Thymus (tissue), 11 donors: Measurements from ENCODE around the gene USP43. TPM values are rescaled to one million over a fixed set of nuclear protein-coding genes. Genes with fewer than 3 reads are reported as not detected.

Experiments used
- DNase-seq, 9 donors: peaks; one replicate each; pipeline ENCODE4 v3.0.0-alpha.2; 2013; ENCODE audit warnings: low spot score in 9 of 9, low read depth in 6 of 9, missing footprints in 1 of 9
- H3K27ac ChIP-seq, 2 donors: one replicate each; pipeline ENCODE4 v1.5.1; 2013; ENCODE audit warnings: control low read depth in 1 of 2, low read depth in 1 of 2, low read length in 1 of 2, mild to moderate bottlenecking in 1 of 2, moderate library complexity in 1 of 2
- H3K27me3 ChIP-seq, 2 donors: one replicate each; pipeline ENCODE4 v1.5.1; 2013; ENCODE audit warnings: low read length in 1 of 2; ENCODE audit not compliant: control insufficient read depth in 2 of 2, insufficient read depth in 1 of 2
- H3K36me3 ChIP-seq, 2 donors: one replicate each; pipeline ENCODE4 v1.5.1; 2013; ENCODE audit warnings: low read length in 1 of 2, mild to moderate bottlenecking in 1 of 2, moderate library complexity in 1 of 2; ENCODE audit not compliant: control insufficient read depth in 2 of 2, insufficient read depth in 2 of 2
- H3K4me1 ChIP-seq, 2 donors: one replicate each; pipeline ENCODE4 v1.5.1; 2013; ENCODE audit warnings: low read length in 2 of 2; ENCODE audit not compliant: control insufficient read depth in 2 of 2, insufficient read depth in 2 of 2
- H3K4me3 ChIP-seq, 2 donors: one replicate each; pipeline ENCODE4 v1.5.1; 2013; ENCODE audit warnings: low read length in 2 of 2, control low read depth in 1 of 2, mild to moderate bottlenecking in 1 of 2
- H3K9me3 ChIP-seq, 2 donors: one replicate each; pipeline ENCODE4 v1.5.1; 2013; ENCODE audit warnings: low read length in 1 of 2, mild to moderate bottlenecking in 1 of 2; ENCODE audit not compliant: control insufficient read depth in 2 of 2, insufficient read depth in 1 of 2
- WGBS: extraction: QIAGEN DNeasy Blood & Tissue Kit; methylation state at CpG from one replicate; pipeline ENCODE4 v1.1.7; 2013; 5-methylcytosine and 5-hydroxymethylcytosine counted together
- polyA plus RNA-seq: library from polyadenylated mRNA; stranded (reverse); fragments of 200-250 nt; gene quantifications from one replicate; pipeline ENCODE4 v1.2.3, GENCODE V29; 2013
- total RNA-seq: library from RNA; stranded (reverse); fragments of 120-200 nt; gene quantifications from one replicate; pipeline ENCODE4 v1.2.4, GENCODE V29; 2013
- donor health status: healthy.

Gene USP43
- total and polyA plus RNA-seq, 2 donors: 0.57 to 2.9 TPM

- Histone ChIP-seq H3K4me1 (no peaks in the 10 kb centered on the region), H3K36me3 (no peaks in the 10 kb centered on the region), H3K4me3 (no peak overlapping the region), H3K27me3 (no peaks in the 10 kb centered on the region), H3K27ac (no peak overlapping the region), H3K9me3 (no peaks in the 10 kb centered on the region)
- DNase-seq: no peak
- WGBS: 93% methylated on average over 12 of the region's 12 CpGs
Measured at GRCh38 chr17:9696279-9697044, 51.1 kb downstream of the USP43 start.

GRCh38 chr17:9700136-9700535, 54.8 kb downstream of the USP43 start:
- Histone ChIP-seq H3K27ac (no peak overlapping the region), H3K4me1 (no peaks in the 10 kb centered on the region), H3K27me3 (no peaks in the 10 kb centered on the region), H3K9me3 (no peaks in the 10 kb centered on the region), H3K36me3 (no peaks in the 10 kb centered on the region), H3K4me3 (no peak overlapping the region)
- WGBS: 96% methylated on average over 7 of the region's 7 CpGs
- DNase-seq: no peak

DNA sequence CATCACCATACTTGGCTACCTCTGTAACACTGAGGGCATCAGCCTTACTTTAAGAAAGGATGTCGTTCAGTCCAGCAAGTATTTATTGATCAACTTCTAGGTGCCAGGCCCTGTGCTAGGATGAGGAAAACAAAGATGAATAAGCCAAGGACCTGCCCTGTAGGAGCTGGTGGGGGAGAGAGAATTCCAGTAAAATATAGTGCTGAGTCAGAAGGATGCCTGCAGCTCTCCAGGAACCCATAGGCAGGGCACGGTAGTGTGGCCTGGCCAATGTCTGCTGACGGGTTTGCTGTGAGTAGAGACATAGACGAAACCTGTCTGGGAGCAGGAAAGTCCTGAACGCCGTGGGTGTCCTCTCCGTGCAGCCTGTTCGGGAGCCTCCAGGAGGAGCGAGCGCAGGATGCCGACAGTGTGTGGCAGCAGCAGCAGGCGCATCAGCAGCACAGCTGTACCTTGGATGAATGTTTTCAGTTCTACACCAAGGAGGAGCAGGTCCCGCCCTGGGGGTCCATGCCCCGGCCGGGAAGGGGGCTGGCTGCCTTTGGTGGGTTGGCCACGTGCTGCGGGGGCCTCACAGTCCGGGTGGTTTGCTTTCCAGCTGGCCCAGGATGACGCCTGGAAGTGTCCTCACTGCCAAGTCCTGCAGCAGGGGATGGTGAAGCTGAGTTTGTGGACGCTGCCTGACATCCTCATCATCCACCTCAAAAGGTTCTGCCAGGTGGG, 55.6 kb downstream of the USP43 start:
- H3K4me3 ChIP-seq: no peak overlapping the region
- H3K36me3 ChIP-seq: no peaks in the 10 kb centered on the region
- no peaks in the 10 kb centered on the region for H3K9me3 ChIP-seq
- H3K4me1 ChIP-seq: no peaks in the 10 kb centered on the region
- WGBS: 96% methylated on average over 20 of the region's 20 CpGs
- no peak for DNase-seq
- no peaks in the 10 kb centered on the region for H3K27me3 ChIP-seq
- no peak overlapping the region for H3K27ac ChIP-seq

DNA sequence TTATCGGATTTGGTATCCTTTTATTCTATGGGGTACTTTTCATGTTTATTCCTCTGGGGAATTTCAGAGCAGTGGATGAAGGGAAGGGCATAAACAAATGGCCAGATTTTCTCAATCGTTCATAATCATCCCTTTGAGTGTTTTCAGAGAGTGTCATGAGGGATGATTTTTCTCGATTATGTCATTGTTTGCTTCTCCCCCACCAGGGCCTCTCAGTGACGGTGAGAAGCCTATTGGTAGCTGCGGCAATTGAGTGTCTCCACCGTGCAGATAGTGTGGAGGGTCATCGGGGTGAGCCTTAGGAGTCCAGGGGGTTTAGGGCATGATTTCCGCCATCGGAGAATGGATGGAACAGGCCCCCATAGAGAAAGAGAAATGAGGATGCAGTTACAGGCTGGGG, 57.2 kb downstream of the USP43 start:
- Histone ChIP-seq H3K4me3 (no peak overlapping the region), H3K36me3 (no peaks in the 10 kb centered on the region), H3K27me3 (no peaks in the 10 kb centered on the region), H3K4me1 (no peaks in the 10 kb centered on the region), H3K9me3 (no peaks in the 10 kb centered on the region), H3K27ac (no peak overlapping the region)
- WGBS: 96% methylated on average over 9 of the region's 9 CpGs
- no peak for DNase-seq

DNA sequence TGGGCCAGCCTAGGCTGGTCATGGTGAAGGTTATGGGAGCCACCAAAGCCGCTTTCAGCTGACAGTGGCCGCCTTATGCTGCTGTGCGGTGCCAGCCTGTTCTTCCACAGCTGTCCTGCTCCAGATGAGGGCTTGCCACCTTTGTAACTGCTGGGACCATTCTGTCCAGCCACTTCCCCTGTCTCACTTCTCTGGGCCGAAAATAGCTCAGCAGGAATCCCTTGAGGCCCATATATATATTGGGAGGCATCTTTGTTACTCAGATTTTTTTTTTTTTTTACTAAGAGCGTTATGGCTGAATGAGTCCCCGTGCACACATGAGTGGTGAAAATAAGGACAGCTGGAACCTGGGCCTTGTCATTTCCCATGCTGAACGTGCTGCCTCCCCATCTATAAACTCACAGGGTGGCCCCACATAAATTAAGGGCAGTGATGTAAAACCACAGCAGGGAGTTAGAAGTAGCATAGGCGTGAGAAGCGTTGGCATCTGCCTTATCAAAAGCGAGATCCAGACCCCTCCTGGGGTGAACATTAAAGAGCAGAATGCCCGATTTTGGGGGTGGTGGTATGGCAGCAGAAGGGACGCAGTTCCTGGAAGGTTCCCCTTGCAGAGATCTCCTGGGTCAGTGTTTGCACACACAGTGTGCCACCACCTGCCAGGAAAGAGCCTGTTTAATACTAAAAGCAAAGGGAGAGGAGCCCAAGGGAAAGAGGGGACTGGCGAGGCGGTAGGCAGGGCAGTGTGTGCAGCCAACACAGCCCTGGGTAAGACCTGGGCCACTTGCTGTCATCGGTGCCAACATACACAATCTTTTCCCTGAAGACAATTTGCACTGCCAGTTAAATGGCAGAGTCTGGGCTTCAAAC, 57.8 kb downstream of the USP43 start:
- DNase-seq: no peak
- Histone ChIP-seq H3K27me3 (no peaks in the 10 kb centered on the region), H3K36me3 (no peaks in the 10 kb centered on the region), H3K9me3 (no peaks in the 10 kb centered on the region), H3K4me3 (no peak overlapping the region), H3K4me1 (no peaks in the 10 kb centered on the region), H3K27ac (no peak overlapping the region)
- WGBS: 98% methylated on average over 15 of the region's 15 CpGs

GRCh38 chr17:9703781-9704082, 58.4 kb downstream of the USP43 start:
- Histone ChIP-seq H3K27ac (no peak overlapping the region), H3K9me3 (no peaks in the 10 kb centered on the region), H3K4me3 (no peak overlapping the region), H3K4me1 (no peaks in the 10 kb centered on the region), H3K36me3 (no peaks in the 10 kb centered on the region), H3K27me3 (no peaks in the 10 kb centered on the region)
- no peak for DNase-seq
- WGBS: 93% methylated on average over 3 of the region's 3 CpGs

- Histone ChIP-seq H3K27ac (no peak overlapping the region), H3K27me3 (no peaks in the 10 kb centered on the region), H3K4me1 (no peaks in the 10 kb centered on the region), H3K9me3 (no peaks in the 10 kb centered on the region), H3K36me3 (no peaks in the 10 kb centered on the region), H3K4me3 (no peak overlapping the region)
- 100% methylated on average over 1 of the region's 1 CpG for WGBS
- DNase-seq: no peak
Measured at GRCh38 chr17:9705745-9706144, 60.4 kb downstream of the USP43 start.

- Histone ChIP-seq H3K27ac (no peak overlapping the region), H3K36me3 (no peaks in the 10 kb centered on the region), H3K27me3 (no peaks in the 10 kb centered on the region), H3K4me1 (no peaks in the 10 kb centered on the region), H3K9me3 (no peaks in the 10 kb centered on the region), H3K4me3 (no peak overlapping the region)
- no peak for DNase-seq
- WGBS: 95% methylated on average over 4 of the region's 4 CpGs
Measured at GRCh38 chr17:9707948-9708347, 62.6 kb downstream of the USP43 start.

GRCh38 chr17:9714801-9715200, 69.5 kb downstream of the USP43 start:
- 93% methylated on average over 6 of the region's 6 CpGs for WGBS

More at GRCh38 chr17:9714801-9715200, 69.5 kb downstream of the USP43 start:
- Histone ChIP-seq H3K9me3 (no peaks in the 10 kb centered on the region), H3K4me3 (no peak overlapping the region), H3K27ac (no peak overlapping the region), H3K4me1 (no peaks in the 10 kb centered on the region), H3K27me3 (no peaks in the 10 kb centered on the region), H3K36me3 (no peaks in the 10 kb centered on the region)
- DNase-seq: no peak
